GM18868 (cell line): Measurements from ENCODE around the gene DOLPP1.

ENCODE experiments used
- ATAC-seq: cut with Tn5 transposase; IDR thresholded peaks from one replicate; pipeline ENCODE4 v1.9.1; 2021; ENCODE audit warnings: mild to moderate bottlenecking, moderate library complexity; ENCODE audit not compliant: unreplicated experiment

Gene DOLPP1

DNA sequence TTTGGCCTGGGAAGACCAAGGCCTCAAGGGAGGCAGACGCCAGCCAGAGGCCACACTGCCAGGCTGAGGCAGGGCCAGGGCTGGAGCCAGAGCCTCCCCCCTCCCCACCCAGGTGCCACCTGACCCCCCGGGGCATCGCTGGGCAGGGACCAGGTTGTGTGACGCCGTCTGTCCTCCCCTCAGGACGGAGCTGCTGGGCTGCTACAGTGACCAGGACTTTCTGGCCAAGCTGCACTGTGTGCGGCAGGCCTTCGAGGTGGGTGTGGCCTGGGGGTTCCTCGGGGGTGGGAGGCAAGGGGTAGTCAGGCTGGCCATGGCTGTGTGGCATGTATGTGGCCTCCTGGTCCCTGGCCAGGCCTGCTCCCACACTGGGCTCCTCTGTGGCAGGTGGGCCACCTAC, 17.9 kb upstream of the DOLPP1 start:
- ATAC-seq, result no peak

GRCh38 chr9:129064499-129064908, 16.4 kb upstream of the DOLPP1 start:
- ATAC-seq, result no peak

- no peak for ATAC-seq
Observed at GRCh38 chr9:129068110-129068509, 12.8 kb upstream of the DOLPP1 start.

- ATAC-seq, result peak; percentile 87
Observed at GRCh38 chr9:129068990-129069861, 11.7 kb upstream of the DOLPP1 start.

DNA sequence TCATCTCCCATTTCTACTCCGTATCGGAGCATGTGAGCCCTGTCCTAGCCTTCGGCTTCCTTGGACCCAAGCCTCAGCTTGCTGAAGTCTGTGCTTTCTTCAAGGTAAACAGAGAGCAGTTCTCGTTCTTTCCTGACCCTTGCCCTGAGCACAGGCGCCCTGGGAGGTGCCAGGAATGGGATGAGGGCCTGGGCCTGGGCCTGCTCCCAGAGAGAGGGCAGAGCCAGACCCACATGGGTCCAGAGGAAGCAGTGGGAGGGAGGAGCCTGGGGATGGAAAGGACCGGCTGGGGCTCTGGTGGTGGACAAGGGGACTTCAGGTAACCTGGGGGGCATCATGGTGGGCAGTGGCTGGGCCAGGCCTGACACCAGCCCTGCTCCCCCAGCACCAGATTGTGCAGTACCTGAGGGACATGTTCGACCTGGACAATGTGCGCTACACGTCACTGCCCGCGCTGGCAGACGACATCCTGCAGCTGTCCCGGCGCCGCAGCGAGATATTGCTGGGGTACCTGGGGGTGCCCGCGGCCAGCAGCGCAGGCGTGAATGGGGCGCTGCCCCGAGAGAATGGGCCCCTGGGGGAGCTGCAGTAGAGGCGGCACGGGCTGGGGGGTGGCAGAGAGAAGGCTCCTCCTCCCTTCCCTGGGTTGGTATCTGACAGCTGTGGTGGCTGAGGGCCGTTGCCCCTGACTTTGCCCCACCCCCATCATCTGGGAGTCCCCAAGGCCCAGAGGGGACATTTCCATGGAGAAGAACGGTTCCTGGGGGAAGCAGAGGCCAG, 10.9 kb upstream of the DOLPP1 start:
- ATAC-seq, result no peak

DNA sequence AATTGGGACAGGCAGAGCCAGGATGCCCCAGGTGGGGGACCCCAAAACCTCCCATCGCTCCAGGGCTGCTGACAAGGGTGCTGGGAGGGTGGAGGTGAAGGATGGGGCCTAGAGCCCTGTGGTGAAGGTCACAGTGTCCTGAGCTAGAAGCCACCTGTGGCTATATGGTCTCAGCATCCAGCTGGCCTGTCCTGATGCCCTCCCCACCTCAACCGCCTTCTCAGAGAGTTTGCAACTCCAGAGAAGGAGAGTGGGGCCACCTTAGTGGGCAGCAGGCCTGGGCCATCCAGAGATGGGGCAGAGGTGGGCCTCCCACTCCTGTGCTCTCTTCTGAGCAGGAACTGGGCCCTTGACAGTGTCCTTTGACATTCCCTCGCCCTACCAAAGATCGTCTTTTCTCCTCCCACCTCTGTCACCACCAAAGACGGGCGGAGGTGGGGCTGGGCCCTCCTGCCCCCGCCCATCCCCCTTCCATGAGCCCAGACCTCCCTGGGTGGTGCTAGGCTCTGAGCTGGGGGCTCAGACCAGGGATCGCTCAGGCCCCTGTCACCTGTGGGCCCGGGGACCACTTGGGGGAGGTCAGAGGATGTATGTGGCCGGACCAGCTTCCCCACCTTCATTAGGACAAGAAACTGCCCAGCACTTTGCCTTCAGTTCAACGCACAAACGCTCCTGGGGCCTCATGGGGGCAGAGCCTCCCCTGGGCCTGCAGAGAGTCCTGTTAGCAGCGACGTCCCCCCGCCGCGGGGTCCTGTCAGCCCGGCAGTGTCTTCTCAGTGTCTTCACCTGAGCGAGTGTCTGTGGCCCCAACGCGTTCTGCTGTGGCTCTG, 10.0 kb upstream of the DOLPP1 start:
- no peak for ATAC-seq

- no peak for ATAC-seq
Observed at GRCh38 chr9:129071526-129072126, 9.3 kb upstream of the DOLPP1 start.

DNA sequence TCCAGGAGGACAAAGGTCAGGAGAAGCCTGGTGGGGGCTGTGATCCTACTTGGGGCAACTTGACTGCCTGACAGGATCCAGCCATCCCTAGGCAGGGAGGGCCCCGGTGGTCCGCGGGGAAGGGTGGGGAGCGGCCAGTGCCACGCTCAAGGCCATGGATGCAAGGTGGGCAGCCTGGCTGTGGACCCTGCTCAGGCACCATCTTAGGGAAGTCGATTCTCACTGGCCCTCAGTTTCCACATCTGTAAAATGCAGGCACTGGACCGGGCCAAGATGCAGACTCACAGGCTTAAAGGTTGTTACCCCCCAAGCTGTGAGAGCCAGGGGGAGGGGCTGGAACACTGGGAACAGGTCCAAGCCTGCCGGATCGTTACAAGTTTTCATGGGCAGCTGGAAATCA, 8.7 kb upstream of the DOLPP1 start:
- no peak for ATAC-seq

GRCh38 chr9:129073404-129073803, 7.5 kb upstream of the DOLPP1 start:
- no peak for ATAC-seq

- ATAC-seq, result no peak
Observed at GRCh38 chr9:129074106-129074505, 6.8 kb upstream of the DOLPP1 start.

DNA sequence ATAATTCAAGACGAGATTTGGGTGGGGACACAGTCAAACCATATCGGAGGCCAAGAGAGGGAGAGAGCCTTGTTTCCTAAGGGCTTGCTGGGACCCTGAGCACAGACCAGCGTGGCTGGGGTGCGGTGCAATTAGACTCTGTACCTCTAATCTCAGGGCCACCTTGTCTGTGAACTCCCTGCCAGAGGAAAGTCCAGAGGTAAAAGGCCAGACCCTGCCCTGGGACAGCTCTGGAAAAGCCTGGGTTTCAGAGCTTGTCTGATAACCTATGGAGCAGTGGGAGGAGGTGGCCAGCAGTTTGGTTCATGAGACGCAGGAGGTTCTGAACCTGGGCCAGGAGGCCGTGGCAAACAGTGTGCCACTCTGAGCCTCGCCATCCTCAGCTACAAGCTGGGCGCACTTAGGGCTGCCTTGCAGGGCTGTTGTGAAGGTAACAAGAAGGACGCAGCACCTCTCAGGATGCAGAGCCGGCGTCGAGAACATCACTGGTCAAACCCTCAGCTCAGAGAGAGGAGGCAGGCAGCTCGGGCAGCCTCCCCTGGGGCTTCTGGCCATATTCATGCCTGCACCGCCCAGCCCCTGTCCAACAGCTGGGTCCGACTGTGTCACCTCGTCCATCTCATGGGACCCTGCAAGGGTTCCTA, 4.8 kb upstream of the DOLPP1 start:
- no peak for ATAC-seq

DNA sequence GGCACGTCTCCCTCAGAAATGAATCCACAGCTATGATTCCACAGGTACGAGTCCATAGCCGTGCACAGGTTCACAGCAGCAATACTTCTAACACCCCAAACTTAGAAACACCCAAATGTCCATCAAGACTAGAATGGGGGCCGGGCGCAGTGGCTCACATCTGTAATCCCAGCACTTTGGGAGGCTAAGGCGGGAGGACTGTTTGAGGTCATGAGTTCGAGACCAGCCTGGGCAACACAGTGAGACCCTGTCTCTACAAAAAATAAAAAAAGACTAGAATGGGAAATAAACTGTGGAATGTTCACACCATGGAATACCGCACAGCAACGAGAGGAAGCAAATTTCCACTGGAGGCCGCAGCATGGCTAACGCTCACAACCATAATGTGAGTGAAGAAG, 4.3 kb upstream of the DOLPP1 start:
- ATAC-seq, result no peak

DNA sequence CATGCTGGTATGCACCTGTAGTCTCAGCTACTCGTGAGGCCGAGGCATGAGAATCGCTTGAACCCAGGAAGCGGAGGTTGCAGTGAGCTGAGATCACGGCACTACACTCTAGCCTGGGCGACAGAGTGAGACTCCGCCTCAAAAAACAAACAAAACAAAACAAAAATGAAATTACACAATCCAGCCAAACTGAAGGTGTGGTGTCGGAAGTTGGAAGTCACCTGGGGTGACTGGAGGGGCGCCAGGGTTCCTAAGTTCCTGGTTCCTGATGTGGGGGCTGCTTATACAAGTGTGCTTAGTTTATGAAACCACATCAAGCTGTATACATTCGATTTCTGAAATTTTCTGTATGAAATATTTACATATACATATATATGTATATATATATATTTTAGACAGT, 3.7 kb upstream of the DOLPP1 start:
- no peak for ATAC-seq

- no peak for ATAC-seq
Observed at GRCh38 chr9:129078691-129079503, 2.0 kb upstream of the DOLPP1 start.

GRCh38 chr9:129079829-129080228, 1.1 kb upstream of the DOLPP1 start:
- ATAC-seq, result no peak

GRCh38 chr9:129080298-129080600, 662 bp upstream of the DOLPP1 start:
- ATAC-seq, result no peak

GRCh38 chr9:129081388-129081904, 535 bp downstream of the DOLPP1 start:
- no peak for ATAC-seq

- no peak for ATAC-seq
Observed at GRCh38 chr9:129084087-129084486, 3.2 kb downstream of the DOLPP1 start.

DNA sequence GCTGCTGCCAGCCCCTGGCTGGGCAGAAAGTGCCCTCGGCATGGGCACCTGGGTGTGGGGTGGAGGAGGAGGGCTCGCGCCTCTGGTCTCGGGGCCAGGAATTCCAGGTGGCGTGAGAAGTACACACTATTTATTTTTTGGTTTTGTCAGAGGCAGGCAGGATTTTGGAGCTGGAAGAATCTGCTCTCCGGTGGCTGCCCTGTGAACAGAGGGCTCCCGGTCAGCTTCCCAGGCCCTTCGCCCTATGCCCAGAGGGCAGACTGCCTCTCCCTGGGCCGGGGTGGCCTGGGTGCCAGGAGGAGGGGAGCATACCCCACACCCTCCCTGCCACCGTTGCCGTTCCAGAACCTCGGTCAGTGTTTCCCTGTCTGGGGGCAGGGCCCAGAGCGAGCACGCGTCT, 8.3 kb downstream of the DOLPP1 start:
- no peak for ATAC-seq
